Measurements from ENCODE around the gene PIWIL4. TPM values are rescaled to one million over a fixed set of nuclear protein-coding genes. Genes with fewer than 3 reads are reported as not detected.

PIWIL4 gene
- 1 to 10 TPM; 1.3 to 1.6 TPM for total RNA-seq
- polyA plus RNA-seq: 1 to 10 TPM in 1 of 2 donors, under 1 TPM in 1; 0.27 to 1.2 TPM

DNA sequence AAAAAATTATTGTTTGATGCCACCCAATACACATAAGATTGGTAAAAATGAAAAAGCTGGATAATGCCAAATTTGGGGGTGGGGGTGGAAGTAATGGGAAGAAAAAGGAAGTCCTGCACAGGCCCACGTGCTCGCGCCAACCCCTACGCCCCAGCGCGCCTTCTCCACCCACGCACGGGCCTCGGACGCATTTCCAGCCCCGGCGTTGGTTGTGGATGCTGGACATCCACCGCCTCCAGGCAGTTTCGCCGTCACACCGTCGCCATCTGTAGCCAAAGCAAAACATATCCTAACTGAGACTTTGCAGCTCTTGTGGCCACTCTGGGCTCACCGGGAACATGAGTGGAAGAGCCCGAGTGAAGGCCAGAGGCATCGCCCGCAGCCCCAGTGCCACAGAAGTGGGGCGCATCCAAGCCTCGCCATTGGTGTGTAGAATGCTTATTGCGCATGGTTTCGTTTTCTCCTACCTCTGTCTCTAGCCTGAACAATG lies at the start of gene PIWIL4:
PIWIL4 (plus strand) TSS at position 188 of the 490 bp plus-strand sequence; CDS start at position 339, 151 bp downstream.
- Mint-ChIP-seq H3K4me1 (no peaks in the 10 kb centered on the region), H3K36me3 (no peaks in the 10 kb centered on the region), H3K27ac (no peak within 1 kb of the TSS), H3K27me3 (no peaks in the 10 kb centered on the region), H3K9me3 (peaks cover 0 to 2% (median 0%) of the 10 kb centered on the region in 8 donors), H3K4me3 (no peak within 1 kb of the TSS)
- Histone ChIP-seq H3K27me3 (ENCODE audit: insufficient read depth, low read length) (no peaks in the 10 kb centered on the region), H3K4me1 (ENCODE audit: insufficient read depth, low read length) (no peaks in the 10 kb centered on the region), H3K9me3 (ENCODE audit: control insufficient read depth in 1 of 2, low read length in 2 of 2) (no peaks in the 10 kb centered on the region), H3K36me3 (ENCODE audit: insufficient read depth, low read length) (no peaks in the 10 kb centered on the region), H3K27ac (ENCODE audit: low read depth, low read length) (no peak within 1 kb of the TSS), H3K4me3 (ENCODE audit: low read length in 2 of 2) (no peak within 1 kb of the TSS)
- ChIA-PET POLR2A (ENCODE audit: partially characterized antibody) (no interaction called here), CTCF (ENCODE audit: partially characterized antibody) (no interaction called here)
- no peak for DNase-seq
- intact Hi-C loops (cut with micrococcal nuclease): no loop called here

DNA sequence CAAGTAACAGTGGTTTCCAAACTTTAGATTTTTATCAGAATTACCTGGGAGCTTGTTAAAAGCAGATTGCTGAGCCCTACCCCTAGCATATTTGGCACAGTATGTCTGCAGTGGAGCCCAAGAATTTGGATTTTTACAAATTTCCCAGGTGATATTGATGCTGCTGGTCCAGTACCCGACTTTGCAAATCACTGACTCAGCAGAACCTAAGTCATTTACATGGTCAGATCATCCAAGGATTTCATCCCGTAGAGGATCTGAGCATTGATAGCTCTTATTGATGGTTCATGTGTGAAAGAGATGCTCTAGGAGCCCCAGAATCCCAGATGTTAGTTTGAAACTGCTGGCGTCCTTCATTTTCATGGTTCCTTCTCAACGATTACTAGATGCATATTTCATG lies 48.9 kb upstream of the PIWIL4 start:
- H3K4me3 Mint-ChIP-seq: no peak overlapping the region
- H3K4me1 Mint-ChIP-seq: peaks cover 0 to under 1% (median under 1%) of the 10 kb centered on the region in 4 donors
- CTCF ChIA-PET (ENCODE audit: partially characterized antibody): interaction anchor here (0.6 to 2.8 kb wide), 5 partner anchors 14 to 1603 kb away, joined by 3 to 10 read pairs (median 5); no protein-coding TSS in a partner anchor
- H3K36me3 Mint-ChIP-seq: no peaks in the 10 kb centered on the region
- POLR2A ChIA-PET (ENCODE audit: partially characterized antibody): no interaction called here
- intact Hi-C loops (cut with micrococcal nuclease): loop anchor here (2.0 to 10.0 kb wide), 4 partner anchors 27 to 1247 kb away; no protein-coding TSS in a partner anchor
- no peak overlapping the region for H3K4me3 ChIP-seq (ENCODE audit: low read length in 2 of 2)
- H3K36me3 ChIP-seq (ENCODE audit: insufficient read depth, low read length): no peaks in the 10 kb centered on the region
- H3K4me1 ChIP-seq (ENCODE audit: insufficient read depth, low read length): no peaks in the 10 kb centered on the region
- H3K27me3 Mint-ChIP-seq: peaks cover 3 to 4% of the 10 kb centered on the region in 2 donors
- no peaks in the 10 kb centered on the region for H3K9me3 Mint-ChIP-seq
- no peak overlapping the region for H3K27ac ChIP-seq (ENCODE audit: low read depth, low read length)
- no peaks in the 10 kb centered on the region for H3K27me3 ChIP-seq (ENCODE audit: insufficient read depth, low read length)
- DNase-seq: no peak
- H3K27ac Mint-ChIP-seq: no peak overlapping the region
- H3K9me3 ChIP-seq (ENCODE audit: control insufficient read depth in 1 of 2, low read length in 2 of 2): no peaks in the 10 kb centered on the region

DNA sequence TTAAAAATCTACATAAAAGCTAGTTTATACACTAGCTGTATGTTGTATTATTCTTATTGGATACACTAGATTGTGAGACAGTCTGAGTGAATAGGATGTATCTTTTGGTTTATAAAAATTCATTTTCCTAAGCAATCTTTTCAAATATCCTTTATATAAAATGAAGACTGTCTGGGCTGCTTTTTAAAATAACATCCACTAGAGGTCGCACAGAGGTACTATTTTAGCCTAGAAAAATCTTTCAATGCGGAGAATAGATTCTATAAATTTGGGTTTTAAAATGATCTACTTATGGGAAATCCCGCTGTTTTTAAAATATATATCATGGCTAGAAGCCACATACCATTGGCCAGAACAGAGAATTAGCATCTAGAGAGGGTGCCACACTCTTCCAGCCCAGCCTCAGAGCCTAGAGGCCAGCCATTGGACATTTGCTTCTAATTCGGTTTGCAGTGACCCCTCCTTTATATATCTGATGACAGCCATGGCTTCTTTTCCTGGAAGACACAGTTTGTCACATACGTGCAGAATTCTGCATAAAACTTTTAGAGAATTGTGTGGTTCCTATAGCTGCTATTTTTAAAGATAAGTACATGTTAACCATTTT lies 47.6 kb upstream of the PIWIL4 start:
- H3K36me3 ChIP-seq (ENCODE audit: insufficient read depth, low read length): no peaks in the 10 kb centered on the region
- H3K27ac ChIP-seq (ENCODE audit: low read depth, low read length): no peak overlapping the region
- no peaks in the 10 kb centered on the region for H3K9me3 ChIP-seq (ENCODE audit: control insufficient read depth in 1 of 2, low read length in 2 of 2)
- DNase-seq: peak in 4 of 5 donors; percentile 16 to 34 (median 25)
- POLR2A ChIA-PET (ENCODE audit: partially characterized antibody): no interaction called here
- CTCF ChIA-PET (ENCODE audit: partially characterized antibody): interaction anchor here (0.6 to 2.8 kb wide), 15 partner anchors 10 to 726 kb away, joined by 3 to 10 read pairs (median 3); no protein-coding TSS in a partner anchor
- H3K4me1 Mint-ChIP-seq: no peaks in the 10 kb centered on the region
- no peak overlapping the region for H3K4me3 ChIP-seq (ENCODE audit: low read length in 2 of 2)
- H3K36me3 Mint-ChIP-seq: no peaks in the 10 kb centered on the region
- H3K4me1 ChIP-seq (ENCODE audit: insufficient read depth, low read length): no peaks in the 10 kb centered on the region
- no peaks in the 10 kb centered on the region for H3K9me3 Mint-ChIP-seq
- peaks cover 8 to 9% of the 10 kb centered on the region in 2 donors for H3K27me3 Mint-ChIP-seq
- no peak overlapping the region for H3K27ac Mint-ChIP-seq
- no peaks in the 10 kb centered on the region for H3K27me3 ChIP-seq (ENCODE audit: insufficient read depth, low read length)
- no peak overlapping the region for H3K4me3 Mint-ChIP-seq
- intact Hi-C loops (cut with micrococcal nuclease): loop anchor here (1.0 to 10.0 kb wide), 6 partner anchors 25 to 1907 kb away; no protein-coding TSS in a partner anchor

DNA sequence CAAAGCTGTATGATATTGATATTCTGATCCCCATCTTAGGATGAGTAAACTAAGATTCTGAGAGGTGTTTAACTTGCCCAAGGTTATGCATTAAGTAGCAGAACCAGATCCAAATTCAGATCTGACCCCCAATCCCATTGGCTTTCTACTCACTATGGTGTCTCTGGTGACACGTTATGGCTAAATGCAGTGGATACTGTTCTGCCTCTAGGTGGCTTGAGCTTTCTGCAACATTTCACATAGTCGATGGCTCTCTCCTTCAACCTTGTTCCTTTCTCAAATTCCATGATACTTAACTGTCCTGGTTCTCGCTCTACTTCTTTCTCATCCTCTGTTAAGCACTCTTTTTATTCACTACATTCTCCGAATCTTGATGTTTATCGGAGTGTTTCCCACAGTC lies 45.5 kb upstream of the PIWIL4 start:
- Mint-ChIP-seq H3K36me3 (no peaks in the 10 kb centered on the region), H3K4me3 (no peak overlapping the region), H3K4me1 (no peaks in the 10 kb centered on the region), H3K27ac (no peak overlapping the region), H3K27me3 (peaks cover 7 to 13% of the 10 kb centered on the region in 2 donors), H3K9me3 (no peaks in the 10 kb centered on the region)
- no peaks in the 10 kb centered on the region for H3K9me3 ChIP-seq (ENCODE audit: control insufficient read depth in 1 of 2, low read length in 2 of 2)
- POLR2A ChIA-PET (ENCODE audit: partially characterized antibody): no interaction called here
- no peak overlapping the region for H3K27ac ChIP-seq (ENCODE audit: low read depth, low read length)
- intact Hi-C loops (cut with micrococcal nuclease): no loop called here
- no peaks in the 10 kb centered on the region for H3K4me1 ChIP-seq (ENCODE audit: insufficient read depth, low read length)
- DNase-seq: no peak
- CTCF ChIA-PET (ENCODE audit: partially characterized antibody): interaction anchor here (0.9 to 1.7 kb wide), 5 partner anchors 10 to 81 kb away, joined by 3 to 8 read pairs (median 5); partner anchors contain the start of gene C11orf97
- H3K4me3 ChIP-seq (ENCODE audit: low read length in 2 of 2): no peak overlapping the region
- no peaks in the 10 kb centered on the region for H3K27me3 ChIP-seq (ENCODE audit: insufficient read depth, low read length)
- H3K36me3 ChIP-seq (ENCODE audit: insufficient read depth, low read length): no peaks in the 10 kb centered on the region

DNA sequence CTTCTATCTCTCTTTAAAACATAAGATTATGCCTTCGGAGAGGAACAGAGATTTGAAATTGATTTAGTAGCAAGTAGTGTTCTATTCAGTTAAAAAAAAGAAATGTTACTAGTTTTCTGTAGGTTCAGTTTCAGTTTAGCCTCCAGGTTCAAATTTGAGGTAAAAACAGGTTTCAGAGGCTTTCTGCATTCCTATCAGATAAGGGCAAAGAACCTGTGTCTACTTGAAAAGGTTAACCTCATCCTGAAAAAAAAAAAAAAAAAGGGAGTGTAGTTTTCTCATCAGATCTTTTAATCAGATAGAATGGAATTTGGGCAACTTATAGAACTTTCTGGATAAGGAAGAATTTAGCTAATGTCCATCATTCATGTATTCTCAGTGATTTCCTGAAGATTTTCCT lies 42.8 kb upstream of the PIWIL4 start:
- Histone ChIP-seq H3K4me3 (ENCODE audit: low read length in 2 of 2) (no peak overlapping the region), H3K27ac (ENCODE audit: low read depth, low read length) (no peak overlapping the region), H3K9me3 (ENCODE audit: control insufficient read depth in 1 of 2, low read length in 2 of 2) (no peaks in the 10 kb centered on the region), H3K4me1 (ENCODE audit: insufficient read depth, low read length) (no peaks in the 10 kb centered on the region), H3K36me3 (ENCODE audit: insufficient read depth, low read length) (no peaks in the 10 kb centered on the region), H3K27me3 (ENCODE audit: insufficient read depth, low read length) (peaks cover 6% of the 10 kb centered on the region)
- Mint-ChIP-seq H3K4me1 (no peaks in the 10 kb centered on the region), H3K27me3 (peaks cover 12 to 26% of the 10 kb centered on the region in 2 donors), H3K27ac (no peak overlapping the region), H3K9me3 (no peaks in the 10 kb centered on the region), H3K4me3 (no peak overlapping the region), H3K36me3 (no peaks in the 10 kb centered on the region)
- ChIA-PET CTCF (ENCODE audit: partially characterized antibody) (interaction anchor here (0.6 to 3.3 kb wide), 2 partner anchors 19 to 1297 kb away, joined by 4 to 10 read pairs; no protein-coding TSS in a partner anchor), POLR2A (ENCODE audit: partially characterized antibody) (no interaction called here)
- intact Hi-C loops (cut with micrococcal nuclease): no loop called here
- DNase-seq: no peak

DNA sequence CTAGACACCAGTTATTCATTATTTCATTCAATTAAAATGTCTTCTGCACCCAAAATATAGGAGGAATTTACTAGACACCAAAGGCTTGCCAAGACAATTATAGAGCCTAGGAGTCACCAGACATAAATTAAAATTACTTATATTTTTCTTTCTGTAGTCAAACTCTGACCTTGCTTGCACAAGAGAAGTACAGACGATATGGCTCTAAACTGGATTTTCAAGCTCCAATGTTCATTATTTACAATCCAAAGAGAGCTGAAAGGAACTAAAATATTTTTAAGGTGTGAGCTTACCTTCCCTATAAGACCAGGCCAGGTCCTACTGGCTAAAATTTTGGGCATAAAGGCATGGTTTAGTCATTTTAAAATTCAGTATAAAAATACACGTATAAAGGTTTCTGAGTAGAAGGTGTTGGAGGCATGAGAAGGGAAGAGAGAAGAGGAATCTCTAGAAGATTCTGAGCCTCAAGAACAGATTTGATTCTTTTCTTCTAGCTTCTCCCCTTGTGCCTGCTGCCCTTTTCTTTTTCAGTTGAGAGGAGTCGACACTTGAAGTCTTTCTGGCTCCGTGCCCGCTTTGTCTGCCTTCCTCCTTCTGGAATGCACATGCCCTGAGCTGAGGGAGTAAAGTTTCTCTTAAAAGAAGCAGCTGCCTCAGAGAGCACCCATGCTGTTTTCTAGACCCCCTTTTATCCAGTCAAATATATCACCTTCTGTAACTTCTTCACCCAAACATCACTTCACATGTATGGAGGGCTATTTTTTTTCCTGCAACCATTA lies 41.4 kb upstream of the PIWIL4 start:
- CTCF ChIA-PET (ENCODE audit: partially characterized antibody): interaction anchor here (1.0 to 3.3 kb wide), 2 partner anchors 9 to 20 kb away, joined by 5 to 10 read pairs; no protein-coding TSS in a partner anchor
- no peaks in the 10 kb centered on the region for H3K4me1 Mint-ChIP-seq
- no peaks in the 10 kb centered on the region for H3K36me3 Mint-ChIP-seq
- Histone ChIP-seq H3K27me3 (ENCODE audit: insufficient read depth, low read length) (peaks cover 6% of the 10 kb centered on the region), H3K4me1 (ENCODE audit: insufficient read depth, low read length) (no peaks in the 10 kb centered on the region), H3K4me3 (ENCODE audit: low read length in 2 of 2) (no peak overlapping the region), H3K36me3 (ENCODE audit: insufficient read depth, low read length) (no peaks in the 10 kb centered on the region), H3K27ac (ENCODE audit: low read depth, low read length) (no peak overlapping the region), H3K9me3 (ENCODE audit: control insufficient read depth in 1 of 2, low read length in 2 of 2) (no peaks in the 10 kb centered on the region)
- H3K27me3 Mint-ChIP-seq: peaks cover 15 to 32% of the 10 kb centered on the region in 2 donors
- no peaks in the 10 kb centered on the region for H3K9me3 Mint-ChIP-seq
- POLR2A ChIA-PET (ENCODE audit: partially characterized antibody): no interaction called here
- intact Hi-C loops (cut with micrococcal nuclease): no loop called here
- H3K4me3 Mint-ChIP-seq: no peak overlapping the region
- no peak overlapping the region for H3K27ac Mint-ChIP-seq
- no peak for DNase-seq

All from CD4-positive, alpha-beta memory T cell (primary cell).